HG02642 (cell line): ENCODE results near the gene KLRG1.

Experiments used
- ATAC-seq: cut with Tn5 transposase; IDR thresholded peaks from one replicate; pipeline ENCODE4 v1.9.1; 2021; ENCODE audit warnings: mild to moderate bottlenecking; ENCODE audit not compliant: unreplicated experiment, poor library complexity

Gene KLRG1

DNA sequence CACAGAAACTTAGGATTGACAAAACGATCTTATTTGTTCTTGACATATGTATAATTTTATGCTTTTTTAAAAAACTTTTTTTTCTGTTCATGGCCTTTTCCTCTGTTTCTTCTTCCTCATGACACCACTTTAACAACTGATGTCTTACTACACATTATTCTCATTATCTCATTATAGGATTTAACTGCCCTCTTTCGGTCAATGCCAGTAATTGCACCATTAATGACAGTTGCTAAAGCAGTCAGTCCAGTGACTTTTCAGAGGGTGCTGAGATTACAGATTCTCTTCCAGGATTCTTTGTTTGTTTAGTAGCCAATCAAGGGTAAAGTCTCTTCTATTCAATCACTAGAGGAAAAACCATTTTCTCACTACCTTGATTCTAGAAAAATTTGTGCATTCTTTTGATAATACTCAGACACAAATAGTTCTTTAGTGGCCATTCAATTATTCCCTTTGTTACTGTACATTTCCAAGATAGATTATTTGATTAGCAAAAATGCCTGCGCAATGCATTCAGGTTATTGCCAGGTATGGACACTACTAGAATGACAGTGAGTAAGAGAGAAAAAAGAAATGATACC is 50.1 kb downstream of the KLRG1 start:
- no peak for ATAC-seq

DNA sequence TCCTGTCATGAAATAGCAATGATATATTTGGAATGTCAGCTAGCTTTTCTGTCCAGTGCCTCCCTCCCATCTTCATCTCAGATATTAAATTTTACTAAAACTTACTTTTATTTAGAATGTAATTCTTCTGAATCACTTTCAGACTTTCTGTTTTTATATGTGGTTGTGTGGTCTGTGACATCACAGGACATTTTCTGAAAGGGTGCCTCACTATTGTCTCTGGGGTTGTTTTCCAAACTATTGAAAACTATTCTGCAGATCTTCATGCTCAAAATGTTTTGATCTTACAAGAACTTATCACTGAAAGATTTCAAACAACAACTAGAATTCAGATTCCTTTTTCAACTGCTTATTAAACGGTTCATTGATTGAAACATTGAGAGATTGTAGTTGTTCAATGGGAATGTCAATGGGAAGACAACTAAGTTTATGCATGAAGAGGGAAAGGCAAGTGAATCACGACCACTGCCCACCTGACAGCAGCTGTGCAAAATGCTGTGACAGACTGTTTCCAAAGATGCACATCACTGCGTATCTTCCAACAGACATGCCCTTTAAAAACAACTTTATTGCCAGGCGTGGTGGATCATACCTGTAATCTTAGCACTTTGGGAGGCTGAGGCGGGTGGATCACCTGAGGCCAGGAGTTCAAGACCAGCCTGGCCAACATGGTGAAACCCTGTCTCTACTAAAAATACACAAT is 51.3 kb downstream of the KLRG1 start:
- ATAC-seq: no peak

DNA sequence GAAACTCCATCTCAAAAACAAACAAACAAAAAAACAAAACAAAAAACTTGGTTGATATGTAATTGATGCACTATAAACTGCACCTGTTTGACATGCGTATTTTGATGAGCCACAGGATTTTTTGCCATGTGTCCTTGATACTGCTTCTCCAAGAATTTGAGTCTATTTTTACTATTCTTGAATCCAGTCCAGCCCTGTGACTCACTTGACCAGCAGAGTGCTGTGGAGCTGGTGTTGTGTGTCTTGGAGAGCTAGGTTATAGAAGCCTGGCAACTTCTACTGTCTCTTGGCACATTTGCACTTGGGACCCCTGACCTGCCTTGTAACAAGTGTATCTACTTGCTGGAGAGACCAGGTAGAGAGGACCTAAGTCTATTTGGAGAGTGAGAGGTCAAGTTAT is 52.0 kb downstream of the KLRG1 start:
- ATAC-seq: no peak

DNA sequence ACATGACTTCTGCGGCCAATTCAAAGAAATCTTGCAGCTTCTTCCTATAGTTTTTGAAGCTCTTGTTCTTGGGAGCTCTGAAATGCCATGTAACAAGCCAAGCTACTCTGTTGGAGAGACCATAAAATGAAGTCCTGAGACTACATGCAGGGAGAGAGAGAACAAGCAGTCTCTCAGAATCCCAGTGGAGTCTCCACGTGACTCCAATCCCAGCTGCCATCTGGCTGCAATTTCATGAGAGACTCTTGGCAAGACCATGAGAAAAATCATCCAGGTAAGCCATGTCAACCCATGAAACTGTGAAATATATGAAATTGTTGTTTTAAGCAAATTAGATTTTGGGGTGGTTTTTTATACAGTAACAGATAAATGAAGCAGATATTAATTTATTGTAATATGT is 54.4 kb downstream of the KLRG1 start:
- no peak for ATAC-seq

DNA sequence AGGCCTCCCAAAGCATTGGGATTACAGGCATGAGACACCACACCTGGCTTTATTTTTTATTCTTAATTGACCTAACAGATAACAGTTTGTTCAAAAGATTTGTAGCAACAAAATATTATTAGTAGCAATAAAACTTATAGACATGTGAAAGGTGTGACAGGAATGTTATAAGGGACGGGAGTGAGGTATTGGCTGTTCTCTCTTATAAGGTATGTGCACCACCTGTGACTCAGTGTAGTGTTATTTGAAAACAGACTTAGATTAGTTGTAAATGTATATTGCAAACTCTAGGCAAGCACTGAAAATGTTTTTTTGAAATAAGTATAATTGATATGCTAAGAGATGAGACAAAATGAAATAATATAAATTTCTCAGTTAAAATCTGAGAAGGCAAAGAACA is 57.8 kb downstream of the KLRG1 start:
- no peak for ATAC-seq

DNA sequence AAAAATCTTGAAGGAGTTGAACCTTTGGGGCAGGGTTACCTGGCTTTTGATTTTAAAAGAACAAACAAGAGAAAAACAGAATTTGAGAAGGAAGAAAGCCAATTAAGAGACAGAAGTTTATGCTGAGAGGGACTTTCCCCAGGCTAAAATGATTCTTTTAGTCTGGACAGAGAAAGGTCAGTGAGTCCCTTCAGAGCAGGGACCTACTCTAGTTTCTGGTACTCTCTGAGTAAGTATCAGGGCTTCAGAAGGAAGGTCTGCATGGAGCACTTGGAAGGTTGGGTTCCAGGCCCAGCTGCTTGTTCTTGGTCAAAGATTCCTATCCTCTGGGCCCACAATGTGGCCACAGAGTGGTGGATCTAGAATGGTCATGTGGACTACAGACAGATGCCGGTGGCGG is 59.6 kb downstream of the KLRG1 start:
- no peak for ATAC-seq

DNA sequence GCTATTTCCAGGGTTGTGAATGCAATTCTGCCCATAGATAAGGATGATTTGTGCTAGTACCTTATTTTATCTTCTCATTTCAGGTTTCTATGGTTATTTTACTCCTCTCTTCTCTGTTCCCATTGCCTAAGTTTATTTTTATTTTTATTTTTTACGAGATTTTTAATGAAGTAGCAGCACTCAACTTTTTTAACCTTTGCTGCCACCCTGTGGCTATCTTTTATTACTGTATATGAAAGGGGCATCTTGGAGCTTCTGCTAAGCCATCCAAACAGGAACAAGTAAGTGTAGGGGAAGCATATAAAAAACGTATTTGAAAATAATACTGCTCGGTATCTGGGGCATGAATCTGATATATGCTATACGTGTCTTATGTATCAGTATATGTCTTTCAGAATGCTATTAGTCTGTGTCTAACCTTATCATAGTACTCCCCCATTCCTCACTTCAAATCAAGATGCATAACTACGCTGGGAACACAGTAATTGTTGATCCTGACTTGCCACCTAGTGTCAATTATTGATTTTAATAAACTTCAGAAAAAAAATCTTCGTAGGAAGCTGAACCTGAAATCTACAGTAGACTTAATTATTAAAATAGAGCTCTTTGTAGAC is 60.3 kb downstream of the KLRG1 start:
- no peak for ATAC-seq

DNA sequence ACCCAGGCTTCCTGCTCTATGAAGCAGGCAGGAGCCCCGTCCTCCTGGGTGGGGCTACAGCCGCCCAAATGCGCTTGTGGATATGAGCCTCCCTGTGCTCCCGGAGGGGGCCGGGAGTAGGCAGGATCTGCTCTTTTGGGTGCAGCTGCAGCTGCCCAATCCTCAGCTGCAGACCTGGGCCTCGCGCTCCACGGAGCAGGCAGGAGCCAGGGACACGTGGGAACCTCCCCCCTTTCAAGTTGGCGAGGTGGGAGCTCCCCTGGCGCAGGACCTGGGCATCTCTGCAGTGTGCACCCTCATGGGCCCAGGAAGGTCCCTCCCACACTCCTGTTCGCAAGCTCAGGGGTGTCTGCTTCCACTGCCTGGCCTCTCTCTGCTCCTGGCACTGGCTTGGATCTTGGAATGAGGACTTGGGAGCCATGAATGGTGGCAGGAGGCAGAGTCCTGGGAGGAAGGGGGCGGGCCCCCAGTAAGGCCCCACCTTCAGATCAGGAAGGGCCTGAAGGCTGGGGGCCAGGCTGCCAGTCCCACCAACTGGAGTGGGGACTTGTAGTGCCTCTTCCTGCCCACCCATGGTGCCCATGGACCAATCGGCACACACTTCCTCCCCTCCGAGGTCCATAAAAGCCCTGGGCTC is 61.3 kb downstream of the KLRG1 start:
- ATAC-seq: no peak

DNA sequence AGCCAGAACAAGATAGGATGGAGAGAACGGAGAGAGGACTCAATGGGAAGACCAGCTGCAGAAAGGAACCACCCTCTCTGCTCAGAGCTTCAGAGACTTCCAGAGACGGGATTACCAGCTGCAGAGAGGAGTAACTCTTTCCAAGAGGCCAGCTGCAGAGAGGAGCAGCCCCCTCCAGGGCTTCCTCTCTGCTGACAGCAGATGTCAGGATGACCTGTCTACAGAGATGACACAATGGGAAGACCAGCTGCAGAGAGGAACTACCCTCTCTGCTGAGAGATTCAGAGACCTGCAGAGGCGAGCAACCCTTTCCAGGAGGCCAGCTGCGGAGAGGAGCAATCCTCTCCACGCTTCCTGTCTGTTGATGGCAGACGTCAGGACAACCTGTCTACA is 61.8 kb downstream of the KLRG1 start:
- ATAC-seq: no peak

DNA sequence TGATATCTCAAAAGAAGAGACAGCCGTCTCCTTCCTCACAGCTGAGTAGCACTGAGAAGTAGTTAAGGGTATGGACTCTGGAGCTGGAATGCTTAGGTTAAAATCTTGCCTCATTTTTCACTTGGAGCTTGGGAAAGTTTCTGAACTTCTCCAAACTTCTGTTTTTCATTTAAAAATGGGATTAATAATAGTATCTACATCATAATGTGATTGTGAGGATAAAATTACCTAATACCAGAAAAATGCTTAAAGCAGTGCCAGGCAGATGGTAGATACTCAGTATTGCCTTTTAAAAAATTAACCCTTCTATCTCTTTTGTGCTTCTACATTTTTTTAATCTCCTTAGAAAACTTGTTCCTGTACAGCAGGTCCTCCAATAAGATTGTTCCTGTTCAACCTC is 63.3 kb downstream of the KLRG1 start:
- ATAC-seq: no peak
